HepG2 (cell line): ENCODE results near the gene PRDM15. TPM values are rescaled to one million over a fixed set of nuclear protein-coding genes. Genes with fewer than 3 reads are reported as not detected.

Source experiments
- ATAC-seq: fragments of 200-7000 bp; cut with Tn5 transposase; 3 replicates; pipeline ENCODE4 v1.9.1; 2020; ENCODE audit warnings: mild to moderate bottlenecking, moderate library complexity
- BruUV-seq: library from RNA; stranded (reverse); fragments of 400-500 nt; replicated peaks from 2 replicates; lab custom pipeline; 2021; lab: Mats Ljungman, UMichigan
- CTCF ChIA-PET: fragments of 300-600 bp; formaldehyde crosslinking; extraction: SDS; loops from one replicate; lab custom pipeline; 2021; ENCODE audit warnings: low total read pairs, inconsistent platforms, low intra/inter-chr PET ratio; lab: Yijun Ruan, JAX
- POLR2A ChIA-PET: fragments of 350-600 bp; sonication (Branson Sonifier 250); formaldehyde crosslinking; loops from one replicate; lab custom pipeline; 2020; ENCODE audit warnings: antibody characterized with exemption, inconsistent platforms; lab: Yijun Ruan, JAX
- DNase-seq: peaks from one replicate; pipeline ENCODE4 v3.0.0-alpha.2; 2015; ENCODE audit warnings: low spot score
- FAIRE-seq: peaks from 3 replicates; lab custom pipeline; 2011; peaks lifted over from hg19 to GRCh38; lab: Jason Lieb, UNC
- H2AFZ ChIP-seq: one replicate; pipeline ENCODE4 v1.6.1; 2011; ENCODE audit warnings: low read length, inconsistent platforms
- H3K27ac ChIP-seq: fragments of 300-600 bp; 3 replicates; pipeline ENCODE4 v1.8.0; 2011; ENCODE audit warnings: mixed run types, mild to moderate bottlenecking, mixed read lengths, low read length, inconsistent platforms; ENCODE audit not compliant: insufficient read depth; ENCODE audit errors: extremely low read length
- H3K27me3 ChIP-seq, 2 experiments: fragments of 200-600 bp in 1 of 2; 2 replicates in 1 of 2; 3 replicates in 1 of 2; pipeline versions ENCODE4 v1.6.0 to v1.8.0; 2011; ENCODE audit warnings: low read length in 2 of 2, mild to moderate bottlenecking in 2 of 2, moderate library complexity in 2 of 2, inconsistent platforms in 1 of 2; ENCODE audit not compliant: insufficient read depth in 2 of 2, control insufficient read depth in 1 of 2
- H3K36me3 ChIP-seq, 2 experiments: fragments of 200-600 bp in 1 of 2; replicated peaks in 1 of 2; 2 replicates in 1 of 2; 3 replicates in 1 of 2; pipeline versions ENCODE4 v1.5.1 to v1.8.0; 2011; ENCODE audit warnings: low read length in 2 of 2, inconsistent platforms in 1 of 2; ENCODE audit not compliant: insufficient read depth in 2 of 2, control insufficient read depth in 1 of 2
- H3K4me1 ChIP-seq: 2 replicates; pipeline ENCODE4 v1.5.1; 2012; ENCODE audit warnings: low read length, inconsistent platforms; ENCODE audit not compliant: insufficient read depth
- H3K4me2 ChIP-seq: 2 replicates; pipeline ENCODE4 v1.6.0; 2011; ENCODE audit warnings: low read depth, low read length, inconsistent platforms
- H3K4me3 ChIP-seq, 3 experiments: fragments of 200-600 bp in 1 of 3; sonication (generic), shearing (Covaris generic) in 1 of 3; replicated peaks in 1 of 3; 2 replicates each; pipeline ENCODE4 v1.5.1; 2011 to 2016; ENCODE audit warnings: low read length in 3 of 3, inconsistent platforms in 2 of 3, low read depth in 2 of 3, mild to moderate bottlenecking in 2 of 3, control low read depth in 1 of 3, mixed read lengths in 1 of 3; ENCODE audit not compliant: insufficient read depth in 1 of 3
- H3K79me2 ChIP-seq: one replicate; pipeline ENCODE4 v1.6.1; 2011; ENCODE audit warnings: low read length, inconsistent platforms; ENCODE audit not compliant: insufficient read depth
- H3K9ac ChIP-seq: 2 replicates; pipeline ENCODE4 v1.6.0; 2011; ENCODE audit warnings: mild to moderate bottlenecking, low read depth, low read length, inconsistent platforms; ENCODE audit not compliant: insufficient read depth
- H3K9me3 ChIP-seq: 2 replicates; pipeline ENCODE4 v1.5.1; 2012; ENCODE audit warnings: mild to moderate bottlenecking, low read length
- H4K20me1 ChIP-seq: 2 replicates; pipeline ENCODE4 v1.6.0; 2011; ENCODE audit warnings: inconsistent platforms, mild to moderate bottlenecking, low read length, moderate library complexity; ENCODE audit not compliant: insufficient read depth
- ASH2L ChIP-seq: fragments of 300-600, 200-600 bp; sonication (generic); IDR thresholded peaks from 2 replicates; pipeline ENCODE4 v1.7.0; 2017; ENCODE audit warnings: low read depth, mild to moderate bottlenecking, moderate library complexity, mixed read lengths, low read length; ENCODE audit not compliant: insufficient read length
- ATF7 ChIP-seq, 2 experiments: fragments of 450-650 bp in 1 of 2; sonication (generic) in 1 of 2; formaldehyde crosslinking in 1 of 2; IDR thresholded peaks; 2 replicates each; pipeline versions ENCODE4 v1.4.0 to v1.6.1; 2016 to 2020; ENCODE audit warnings: antibody characterized with exemption in 1 of 2, mild to moderate bottlenecking in 1 of 2, missing genetic modification reagents in 1 of 2
- GABPA ChIP-seq, 2 experiments: IDR thresholded peaks; 2 replicates each; pipeline ENCODE4 v1.6.1; 2011 to 2016; ENCODE audit warnings: low read depth in 2 of 2, low read length in 1 of 2, missing biosample characterization in 1 of 2, missing genetic modification characterization in 1 of 2
- GLI4 ChIP-seq: sonication (generic); formaldehyde crosslinking; IDR thresholded peaks from 2 replicates; pipeline ENCODE4 v1.5.1; 2020; ENCODE audit warnings: missing genetic modification reagents, mild to moderate bottlenecking, moderate library complexity, borderline replicate concordance
- KAT7 ChIP-seq: IDR thresholded peaks from 2 replicates; pipeline ENCODE4 v1.6.1; 2018; ENCODE audit warnings: borderline replicate concordance, missing compliant biosample characterization
- MYC ChIP-seq: sonication (generic); formaldehyde crosslinking; IDR thresholded peaks from 2 replicates; pipeline ENCODE4 v1.9.0; 2021; ENCODE audit warnings: missing genetic modification reagents, borderline replicate concordance
- SIN3B ChIP-seq: fragments of 150-350 bp; IDR thresholded peaks from 2 replicates; pipeline ENCODE4 v1.6.1; 2014; ENCODE audit warnings: low read length
- SNAI1 ChIP-seq: sonication (generic); formaldehyde crosslinking; IDR thresholded peaks from 2 replicates; pipeline ENCODE4 v1.5.0; 2020; ENCODE audit warnings: mild to moderate bottlenecking, missing genetic modification reagents, borderline replicate concordance
- TCF7 ChIP-seq: sonication (generic); IDR thresholded peaks from 2 replicates; pipeline ENCODE4 v1.6.1; 2016; ENCODE audit warnings: antibody characterized with exemption, low read depth
- ZNF549 ChIP-seq: sonication (generic); formaldehyde crosslinking; IDR thresholded peaks from 2 replicates; pipeline ENCODE4 v1.5.0; 2020; ENCODE audit warnings: missing genetic modification reagents
- ZNF766 ChIP-seq: sonication (generic); formaldehyde crosslinking; IDR thresholded peaks from 2 replicates; pipeline ENCODE4 v1.5.0; 2020; ENCODE audit warnings: missing genetic modification reagents, borderline replicate concordance
- WGBS: methylation state at CpG from one replicate; pipeline ENCODE4 v1.1.6; 2017; ENCODE audit warnings: low lambda C conversion rate; 5-methylcytosine and 5-hydroxymethylcytosine counted together
- in situ Hi-C: cut with HindIII; loops from 2 replicates; pipeline ENCODE4 v1.10.0; 2017; ENCODE audit warnings: low pct_unique_long_range_greater_than_20kb; ENCODE audit not compliant: extremely low pct_ligation_motif_present
- intact Hi-C: fragments of 100-400 bp; cut with micrococcal nuclease; formaldehyde crosslinking; loops from one replicate; pipeline ENCODE4 v1.10.0; 2022; ENCODE audit not compliant: unreplicated experiment
- polyA plus RNA-seq, 8 experiments: library from polyadenylated mRNA; depleted of rRNA in 3 of 8; stranded (reverse) in 7 of 8; unstranded in 1 of 8; fragments of >200 nt; fragmentation: Illumina TruSeq in 4 of 8; extraction: Trizol in 4 of 8; gene quantifications; 2 replicates each; pipeline versions ENCODE4 v1.2.1 to v1.2.3, GENCODE V29; 2011 to 2016; ENCODE audit warnings: low read depth in 4 of 8, missing spikeins in 1 of 8, mixed read lengths in 1 of 8; ENCODE audit not compliant: insufficient read depth in 1 of 8
- total RNA-seq, 5 experiments: library from RNA; depleted of rRNA; stranded (reverse); fragments of >200 nt; fragmentation: Illumina TruSeq; extraction: Trizol; gene quantifications; 2 replicates each; pipeline ENCODE4 v1.2.3, GENCODE V29; 2016; ENCODE audit warnings: low read depth in 1 of 5
- TF ChIP-seq, protein P1 (sequence below): sonication (generic); formaldehyde crosslinking; IDR thresholded peaks from 2 replicates; pipeline ENCODE4 v1.4.0; 2020; ENCODE audit warnings: mild to moderate bottlenecking, missing genetic modification reagents
- TF ChIP-seq, protein P2 (sequence below): sonication (generic); formaldehyde crosslinking; IDR thresholded peaks from 2 replicates; pipeline ENCODE4 v1.4.0; 2020; ENCODE audit warnings: mild to moderate bottlenecking, missing genetic modification reagents, borderline replicate concordance
- TF ChIP-seq, protein P3 (sequence below): sonication (generic); formaldehyde crosslinking; IDR thresholded peaks from 2 replicates; pipeline ENCODE4 v1.8.0; 2022; ENCODE audit warnings: mild to moderate bottlenecking, missing genetic modification reagents; ENCODE audit not compliant: insufficient replicate concordance
- TF ChIP-seq, protein P4 (sequence below): sonication (generic); formaldehyde crosslinking; IDR thresholded peaks from 2 replicates; pipeline ENCODE4 v1.5.0; 2020; ENCODE audit warnings: missing genetic modification reagents, mild to moderate bottlenecking, borderline replicate concordance

Gene PRDM15
- total and polyA plus RNA-seq, 2 of the 13 experiments (the other 11 are each of a cell fraction or from before 2014, with no cell fraction given): 4.0 to 6.9 TPM

DNA sequence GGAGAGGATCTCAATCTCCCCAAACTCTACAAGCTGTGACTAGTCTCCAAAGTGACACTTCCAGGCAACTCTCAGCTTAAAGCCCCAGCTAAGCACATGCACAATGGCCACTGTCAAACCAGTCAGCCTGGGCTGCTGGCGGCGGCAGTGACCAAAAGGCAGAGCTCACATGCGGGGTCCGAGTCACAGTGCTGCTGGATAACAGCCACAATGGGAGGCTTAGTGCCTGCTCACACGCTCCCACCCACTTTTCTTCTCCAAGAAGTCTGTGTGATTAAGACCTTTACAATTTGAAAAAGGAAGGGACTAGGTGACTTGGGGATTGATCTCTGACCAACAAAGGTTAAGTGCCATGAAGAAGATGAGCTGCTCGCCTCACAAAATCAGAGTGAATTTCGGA, 129.1 kb downstream of the PRDM15 start:
- Histone ChIP-seq H3K27ac (peak overlapping the region; percentile 55), H3K4me2 (peak overlapping the region; percentile 27), H3K27me3 (no peaks in the 10 kb centered on the region), H3K36me3 (peaks cover 31 to 59% of the 10 kb centered on the region in 2 experiments), H3K79me2 (peaks cover 14% of the 10 kb centered on the region), H3K9ac (0 out of 2 replicates have a peak overlapping the region, but pooled peaks have one; percentile 6), H3K4me3 (no peak overlapping the region), H2AFZ (no peak overlapping the region), H4K20me1 (peaks cover 38% of the 10 kb centered on the region; the same call in 1 of the 2 replicates), H3K4me1 (peaks cover 45% of the 10 kb centered on the region), H3K9me3 (no peaks in the 10 kb centered on the region)
- peak; percentile 51 for ATAC-seq
- intact Hi-C loops: loop anchor here (2.0 kb wide), 1 partner anchor 19 kb away; no protein-coding TSS in a partner anchor
- no peak for DNase-seq
- in situ Hi-C loops: no loop called here
- 66% methylated on average over 7 of the region's 7 CpGs for WGBS
- CTCF ChIA-PET: no interaction called here
- BruUV-seq: no TSS peak
- no peak for FAIRE-seq
- POLR2A ChIA-PET: interaction anchor here (1.5 to 4.4 kb wide), 5 partner anchors 12 to 35 kb away, joined by 6 to 35 read pairs (median 19); partner anchors contain the start of gene RIPK4
- TF ChIP-seq ATF7 (IDR thresholded peaks at IDR 0.05) (no peak), ATF7 (CRISPR knock-in tag; IDR thresholded peaks at IDR 0.05) (no peak), GABPA (IDR thresholded peaks at IDR 0.05; ENCODE audit: low read depth, low read length) (no peak), GABPA (CRISPR knock-in tag; IDR thresholded peaks at IDR 0.05; ENCODE audit: low read depth) (no peak), GLI4 (CRISPR knock-in tag) (no peak), ZNF549 (no peak), ASH2L (no peak), ZNF766 (CRISPR knock-in tag) (no peak), MYC (CRISPR knock-in tag) (peak; percentile 33; the same call in 1 of the 2 replicates), SNAI1 (CRISPR knock-in tag) (0 out of 2 replicates have a peak, but pooled peaks have one; percentile 46), TCF7 (no peak), SIN3B (no peak), KAT7 (no peak)
- TF ChIP-seq, protein P1, sequence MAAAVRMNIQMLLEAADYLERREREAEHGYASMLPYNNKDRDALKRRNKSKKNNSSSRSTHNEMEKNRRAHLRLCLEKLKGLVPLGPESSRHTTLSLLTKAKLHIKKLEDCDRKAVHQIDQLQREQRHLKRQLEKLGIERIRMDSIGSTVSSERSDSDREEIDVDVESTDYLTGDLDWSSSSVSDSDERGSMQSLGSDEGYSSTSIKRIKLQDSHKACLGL (CRISPR knock-in tag): 0 out of 2 replicates have a peak, but pooled peaks have one; percentile 48
- TF ChIP-seq, protein P2, sequence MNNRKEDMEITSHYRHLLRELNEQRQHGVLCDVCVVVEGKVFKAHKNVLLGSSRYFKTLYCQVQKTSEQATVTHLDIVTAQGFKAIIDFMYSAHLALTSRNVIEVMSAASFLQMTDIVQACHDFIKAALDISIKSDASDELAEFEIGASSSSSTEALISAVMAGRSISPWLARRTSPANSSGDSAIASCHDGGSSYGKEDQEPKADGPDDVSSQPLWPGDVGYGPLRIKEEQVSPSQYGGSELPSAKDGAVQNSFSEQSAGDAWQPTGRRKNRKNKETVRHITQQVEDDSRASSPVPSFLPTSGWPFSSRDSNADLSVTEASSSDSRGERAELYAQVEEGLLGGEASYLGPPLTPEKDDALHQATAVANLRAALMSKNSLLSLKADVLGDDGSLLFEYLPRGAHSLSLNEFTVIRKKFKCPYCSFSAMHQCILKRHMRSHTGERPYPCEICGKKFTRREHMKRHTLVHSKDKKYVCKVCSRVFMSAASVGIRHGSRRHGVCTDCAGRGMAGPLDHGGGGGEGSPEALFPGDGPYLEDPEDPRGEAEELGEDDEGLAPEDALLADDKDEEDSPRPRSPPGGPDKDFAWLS (CRISPR knock-in tag): no peak
- TF ChIP-seq, protein P3, sequence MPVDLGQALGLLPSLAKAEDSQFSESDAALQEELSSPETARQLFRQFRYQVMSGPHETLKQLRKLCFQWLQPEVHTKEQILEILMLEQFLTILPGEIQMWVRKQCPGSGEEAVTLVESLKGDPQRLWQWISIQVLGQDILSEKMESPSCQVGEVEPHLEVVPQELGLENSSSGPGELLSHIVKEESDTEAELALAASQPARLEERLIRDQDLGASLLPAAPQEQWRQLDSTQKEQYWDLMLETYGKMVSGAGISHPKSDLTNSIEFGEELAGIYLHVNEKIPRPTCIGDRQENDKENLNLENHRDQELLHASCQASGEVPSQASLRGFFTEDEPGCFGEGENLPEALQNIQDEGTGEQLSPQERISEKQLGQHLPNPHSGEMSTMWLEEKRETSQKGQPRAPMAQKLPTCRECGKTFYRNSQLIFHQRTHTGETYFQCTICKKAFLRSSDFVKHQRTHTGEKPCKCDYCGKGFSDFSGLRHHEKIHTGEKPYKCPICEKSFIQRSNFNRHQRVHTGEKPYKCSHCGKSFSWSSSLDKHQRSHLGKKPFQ (CRISPR knock-in tag): no peak
- TF ChIP-seq, protein P4, sequence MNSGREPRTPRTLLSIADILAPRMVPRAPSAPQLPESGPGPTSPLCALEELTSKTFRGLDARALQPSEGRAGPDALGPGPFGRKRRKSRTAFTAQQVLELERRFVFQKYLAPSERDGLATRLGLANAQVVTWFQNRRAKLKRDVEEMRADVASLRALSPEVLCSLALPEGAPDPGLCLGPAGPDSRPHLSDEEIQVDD: no peak
